Activated CD4-positive, CD25-positive, alpha-beta regulatory T cell treated with anti-CD3 and anti-CD28 coated beads, Interleukin-2, amount 50 U/mL, for 16 hours (primary cell): ENCODE data around the gene OR2V1.
"Not testable (repeated sequence)": the region's sequence is repeated elsewhere in the genome, so short reads cannot be mapped to it uniquely, and the experiment has no call there.

Source experiments
- DNase-seq: peaks from one replicate; pipeline ENCODE4 v3.0.0-alpha.2; 2020; ENCODE audit warnings: low read depth, low spot score

OR2V1 gene

DNA sequence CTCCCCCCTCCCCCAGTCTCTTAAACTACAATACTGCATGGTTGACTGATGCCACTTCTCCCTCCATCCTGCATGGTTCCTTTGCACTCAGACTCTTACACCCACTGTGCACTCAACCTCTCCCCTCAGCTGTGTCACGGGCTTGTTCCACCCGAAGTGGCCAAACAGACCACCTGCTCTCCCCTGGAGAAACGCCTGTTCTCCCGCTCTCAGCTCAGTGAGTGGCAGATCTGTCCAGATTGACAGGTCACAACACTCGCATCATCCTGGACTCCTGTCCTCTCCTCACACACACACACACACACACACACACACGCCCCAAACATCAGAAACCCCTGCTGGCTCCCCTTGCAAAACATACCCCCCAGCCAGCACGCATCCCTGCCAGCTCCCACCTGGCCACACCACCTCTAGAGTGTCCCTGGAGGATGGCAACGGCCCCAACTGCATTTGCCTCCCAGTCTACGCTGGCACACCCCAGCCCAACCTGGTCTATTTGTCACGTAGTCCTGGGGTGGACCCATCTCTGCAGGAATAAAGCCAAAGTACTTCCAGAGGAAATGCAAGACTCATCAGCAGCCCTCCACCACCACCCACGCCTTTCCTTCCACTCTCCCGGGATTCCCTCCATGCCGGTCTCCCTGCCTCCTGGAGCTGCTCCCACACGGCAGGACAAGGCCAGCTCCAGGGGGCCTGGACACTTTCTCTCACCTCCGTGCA is 2.9 kb downstream of the OR2V1 start:
- no peak for DNase-seq

- DNase-seq = no peak
These were observed 3.5 kb downstream of the OR2V1 start for GRCh38 chr5:181127456-181127855.

GRCh38 chr5:181126841-181127240 is 4.1 kb downstream of the OR2V1 start:
- DNase-seq = no peak

- no peak for DNase-seq
These were observed 6.4 kb downstream of the OR2V1 start for GRCh38 chr5:181124526-181124925.

- DNase-seq = no peak
These were observed 9.1 kb downstream of the OR2V1 start for GRCh38 chr5:181121675-181122561.

DNA sequence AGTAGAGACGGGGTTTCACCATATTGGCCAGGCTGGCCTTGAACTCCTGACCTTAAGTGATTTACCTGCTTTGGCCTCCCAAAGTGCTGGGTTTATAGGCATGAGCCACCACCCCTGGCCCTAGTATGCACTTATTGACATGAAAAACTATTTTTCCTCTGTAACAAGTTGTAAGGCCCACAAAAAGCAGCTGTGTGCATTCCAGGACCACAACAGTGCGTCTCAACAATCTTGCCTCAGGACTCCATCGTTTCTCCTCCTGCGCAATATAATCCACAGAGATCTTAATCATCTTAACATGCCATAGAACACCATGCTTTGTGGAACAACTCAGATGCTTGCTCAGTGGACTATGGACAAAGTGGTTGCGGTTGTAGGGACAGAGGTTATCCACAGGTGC is 10.2 kb downstream of the OR2V1 start:
- DNase-seq = no peak

- no peak for DNase-seq
These were observed 10.7 kb downstream of the OR2V1 start for GRCh38 chr5:181120306-181120705.

- DNase-seq = no peak
These were observed 11.9 kb downstream of the OR2V1 start for GRCh38 chr5:181119105-181119504.

GRCh38 chr5:181118369-181118768 is 12.6 kb downstream of the OR2V1 start:
- DNase-seq = no peak

GRCh38 chr5:181114844-181115778 is 15.9 kb downstream of the OR2V1 start:
- no peak for DNase-seq

GRCh38 chr5:181114284-181114843 is 16.6 kb downstream of the OR2V1 start:
- DNase-seq = no peak

DNA sequence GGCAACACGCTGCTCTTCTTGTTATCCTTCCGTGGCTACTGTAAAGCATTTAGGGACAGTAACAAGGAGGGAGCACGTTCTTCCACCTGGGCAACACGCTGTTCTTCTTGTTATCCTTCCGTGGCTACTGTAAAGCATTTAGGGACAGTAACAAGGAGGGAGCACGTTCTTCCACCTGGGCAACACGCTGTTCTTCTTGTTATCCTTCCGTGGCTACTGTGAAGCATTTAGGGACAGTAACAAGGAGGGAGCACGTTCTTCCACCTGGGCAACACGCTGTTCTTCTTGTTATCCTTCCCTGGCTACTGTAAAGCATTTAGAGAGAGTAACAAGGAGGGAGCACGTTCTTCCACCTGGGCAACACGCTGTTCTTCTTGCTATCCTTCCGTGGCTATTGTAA is 17.4 kb downstream of the OR2V1 start:
- DNase-seq = not testable (repeated sequence)

DNA sequence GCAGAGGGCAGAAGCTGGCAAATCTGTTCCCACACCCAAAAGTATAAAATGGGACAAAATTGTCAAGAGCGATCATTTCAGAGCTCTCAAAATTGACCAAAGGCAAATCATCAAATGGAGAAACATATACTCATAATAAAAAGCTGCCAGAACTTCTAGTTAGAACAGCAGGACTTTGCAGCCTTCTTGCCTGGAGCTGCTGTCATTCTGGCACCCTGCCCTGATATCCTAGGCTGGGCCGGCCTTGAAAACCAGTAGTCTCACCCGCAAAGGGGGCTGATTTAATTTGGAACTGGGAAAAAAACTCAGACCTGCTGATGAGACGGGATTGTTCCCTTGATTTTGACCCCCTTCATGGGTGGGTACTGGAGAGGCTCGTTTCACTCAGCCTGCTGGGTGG is 18.5 kb downstream of the OR2V1 start:
- no peak for DNase-seq

- DNase-seq = no peak
These were observed 20.0 kb downstream of the OR2V1 start for GRCh38 chr5:181111010-181111409.

GRCh38 chr5:181109489-181110013 is 21.4 kb downstream of the OR2V1 start:
- DNase-seq = no peak

DNA sequence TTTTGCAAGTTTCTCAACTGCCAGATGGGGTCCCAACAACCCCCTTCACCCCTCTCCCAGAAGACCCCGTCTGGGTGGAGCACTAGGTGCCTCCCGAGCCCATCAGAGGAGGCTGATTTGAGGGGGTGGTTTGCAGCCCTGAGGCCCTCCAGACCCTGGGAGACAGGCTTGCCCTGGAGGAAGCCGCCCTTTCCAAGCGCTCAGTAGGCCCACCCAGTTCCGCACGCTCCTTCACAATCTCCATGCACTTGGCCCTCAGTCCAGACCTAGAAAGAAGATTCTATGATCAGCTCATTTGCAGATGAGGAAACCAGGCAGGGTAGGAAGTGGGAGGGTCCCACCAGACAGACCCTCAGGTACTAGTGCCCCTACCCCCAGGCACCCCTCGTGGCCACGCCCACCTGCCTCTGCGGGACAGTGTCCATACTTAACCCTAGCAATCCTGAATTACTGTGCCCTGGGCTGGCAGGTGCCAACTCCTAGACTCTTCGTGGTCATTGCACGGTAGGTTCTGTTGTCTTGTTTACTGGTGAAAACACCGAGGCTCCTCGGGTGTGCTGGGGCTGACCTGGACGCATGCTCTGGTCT is 22.3 kb downstream of the OR2V1 start:
- DNase-seq = no peak

GRCh38 chr5:181107699-181108098 is 23.3 kb downstream of the OR2V1 start:
- no peak for DNase-seq

- DNase-seq = no peak
These were observed 25.5 kb downstream of the OR2V1 start for GRCh38 chr5:181105391-181106025.

DNA sequence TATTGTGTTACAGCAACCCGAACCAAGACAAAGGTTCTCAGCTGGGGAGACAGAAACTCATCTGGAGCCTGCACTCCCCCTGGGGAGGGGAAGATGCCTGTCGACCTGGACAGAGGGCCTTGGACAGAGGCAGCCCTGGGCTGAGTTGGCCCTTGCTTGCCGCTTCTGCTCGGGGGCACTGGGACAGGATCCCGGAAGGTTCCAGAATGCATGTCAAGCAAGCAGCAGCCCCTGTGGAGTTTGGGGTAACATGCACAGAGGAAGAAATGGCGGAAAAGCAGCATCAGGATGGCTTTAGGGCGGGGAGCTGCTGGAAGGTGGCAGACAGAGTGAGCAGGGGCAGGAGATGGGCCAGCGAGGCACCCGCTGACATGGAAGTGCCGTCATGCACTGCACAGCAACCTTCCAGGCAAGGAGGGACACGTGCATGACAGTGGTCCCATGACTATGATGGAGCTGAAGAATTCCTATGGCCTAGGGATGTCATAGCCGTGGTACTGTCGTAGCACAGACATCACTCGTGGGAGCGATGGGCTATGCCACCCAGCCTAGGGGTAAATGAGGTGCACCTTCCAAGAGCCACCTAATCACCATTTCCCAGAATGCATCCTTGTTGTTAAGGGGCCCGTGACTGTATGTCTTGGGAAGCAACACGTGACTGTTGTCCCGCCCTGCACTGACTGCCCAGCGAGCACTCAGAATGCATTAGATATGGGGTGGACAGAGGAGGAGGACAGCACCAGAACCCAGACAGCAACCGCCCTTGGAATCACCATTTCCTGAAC is 26.2 kb downstream of the OR2V1 start:
- DNase-seq = not testable (repeated sequence)

- not testable (repeated sequence) for DNase-seq
These were observed 26.8 kb downstream of the OR2V1 start for GRCh38 chr5:181104259-181104568.
